Activated T-helper 17 cell treated with anti-CD3 and anti-CD28 coated beads, Interleukin-2, amount 50 U/mL, for 72 hours (primary cell): Measurements from ENCODE around the gene UBL7. TPM values are rescaled to one million over a fixed set of nuclear protein-coding genes. Genes with fewer than 3 reads are reported as not detected.
A peak's percentile ranks its signal among the peaks of the same experiment; 100 is the strongest.

ENCODE experiments used
- ATAC-seq: fragments of 150-1000 bp; cut with Tn5 transposase; replicated peaks from 2 replicates; pipeline ENCODE4 v1.10.0; 2021; ENCODE audit warnings: mild to moderate bottlenecking, moderate library complexity
- H3K27ac Mint-ChIP-seq: one replicate; pipeline ENCODE4 v1.8.0; 2022; ENCODE audit warnings: mixed read lengths
- H3K27me3 Mint-ChIP-seq: one replicate; pipeline ENCODE4 v1.8.0; 2022; ENCODE audit warnings: mixed read lengths
- H3K36me3 Mint-ChIP-seq: one replicate; pipeline ENCODE4 v1.8.0; 2022; ENCODE audit warnings: low read depth, mild to moderate bottlenecking, mixed read lengths
- H3K4me1 Mint-ChIP-seq: one replicate; pipeline ENCODE4 v1.8.0; 2022; ENCODE audit warnings: mixed read lengths
- H3K4me3 Mint-ChIP-seq: one replicate; pipeline ENCODE4 v1.8.0; 2022; ENCODE audit warnings: mild to moderate bottlenecking, mixed read lengths
- H3K9me3 Mint-ChIP-seq: one replicate; pipeline ENCODE4 v1.8.0; 2022; ENCODE audit warnings: mixed read lengths
- total RNA-seq, 2 donors: library from RNA; stranded (reverse); gene quantifications; one replicate each; pipeline ENCODE4 v1.2.3, GENCODE V29; 2022

UBL7 gene
- total RNA-seq, 2 donors from 2014 or later: 38.0 to 52.6 TPM

DNA sequence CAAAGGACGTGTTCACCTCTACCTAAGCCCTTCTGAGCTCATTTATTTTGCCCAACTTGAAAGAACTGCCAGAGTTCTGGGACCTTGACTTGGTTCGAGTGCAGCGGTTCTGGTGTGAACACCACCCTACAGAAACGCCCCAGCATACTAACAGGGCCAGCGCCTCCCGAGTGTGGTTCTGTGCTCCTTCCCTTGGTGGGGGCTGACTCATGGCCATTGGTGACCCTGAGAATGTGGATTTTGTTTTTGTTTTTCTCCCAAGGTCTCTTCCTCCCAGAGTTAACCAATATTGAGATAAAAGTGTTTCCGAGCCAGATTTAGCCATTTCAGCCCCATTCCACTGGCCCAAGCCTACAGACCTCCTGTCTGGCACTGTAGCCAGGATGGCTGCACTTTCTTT, 55.1 kb downstream of the UBL7 start:
- no peak overlapping the region for H3K27ac Mint-ChIP-seq
- H3K4me1 Mint-ChIP-seq: peaks cover 37% of the 10 kb centered on the region
- peaks cover 10% of the 10 kb centered on the region for H3K36me3 Mint-ChIP-seq
- no peak overlapping the region for H3K4me3 Mint-ChIP-seq
- no peaks in the 10 kb centered on the region for H3K9me3 Mint-ChIP-seq
- no peak for ATAC-seq
- no peaks in the 10 kb centered on the region for H3K27me3 Mint-ChIP-seq

DNA sequence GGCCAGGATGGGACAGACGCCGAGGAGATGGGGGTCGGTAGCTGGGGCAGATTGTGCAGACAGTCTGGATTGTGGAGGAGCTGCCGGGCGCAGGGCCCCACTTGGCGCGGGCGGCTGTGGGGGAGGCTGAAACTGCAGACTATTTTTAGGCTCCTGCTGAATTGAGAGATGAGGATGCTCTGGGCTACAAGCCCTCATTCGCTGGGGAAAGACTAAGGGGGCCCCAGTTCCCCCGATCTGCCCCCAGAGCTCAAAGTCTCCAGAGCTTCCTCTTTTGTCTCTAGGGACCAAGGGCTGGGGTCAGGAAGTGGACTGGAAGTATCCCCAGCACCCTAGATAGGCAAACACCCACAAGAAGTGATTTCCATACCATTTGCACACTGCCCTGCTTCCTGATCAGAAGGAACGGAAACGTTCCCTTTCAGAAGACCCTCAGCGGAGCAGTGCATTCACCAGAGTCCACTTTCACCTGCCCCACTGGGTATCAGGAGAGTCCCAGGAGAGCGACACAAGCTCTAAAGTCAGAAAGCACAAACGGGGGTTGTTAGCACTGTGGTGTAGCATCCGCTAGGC, 56.9 kb downstream of the UBL7 start:
- Mint-ChIP-seq H3K4me3 (peak overlapping the region; percentile 67), H3K9me3 (no peaks in the 10 kb centered on the region), H3K27me3 (no peaks in the 10 kb centered on the region), H3K4me1 (peaks cover 47% of the 10 kb centered on the region), H3K27ac (peak overlapping the region; percentile 83), H3K36me3 (no peaks in the 10 kb centered on the region)
- ATAC-seq: no peak

DNA sequence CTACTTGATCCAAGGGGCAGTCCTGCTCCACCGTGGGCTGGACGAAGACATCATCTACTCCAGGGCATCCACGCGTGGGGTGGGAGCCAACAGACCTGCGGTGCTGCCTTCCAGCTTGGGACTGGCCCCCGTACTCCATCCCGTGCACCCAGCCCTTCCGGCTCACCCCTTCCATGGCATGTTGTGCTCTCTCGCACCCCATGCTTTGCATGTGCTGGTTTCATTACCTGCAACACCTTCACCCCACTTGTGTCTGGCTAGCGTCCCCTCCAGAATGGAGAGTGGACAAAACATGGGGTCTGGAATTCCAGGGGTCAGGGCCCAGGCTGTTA, 57.4 kb downstream of the UBL7 start:
- peak overlapping the region; percentile 83 for H3K27ac Mint-ChIP-seq
- peaks cover 45% of the 10 kb centered on the region for H3K4me1 Mint-ChIP-seq
- ATAC-seq: no peak
- no peaks in the 10 kb centered on the region for H3K9me3 Mint-ChIP-seq
- H3K4me3 Mint-ChIP-seq: peak overlapping the region; percentile 67
- H3K27me3 Mint-ChIP-seq: no peaks in the 10 kb centered on the region
- no peaks in the 10 kb centered on the region for H3K36me3 Mint-ChIP-seq

DNA sequence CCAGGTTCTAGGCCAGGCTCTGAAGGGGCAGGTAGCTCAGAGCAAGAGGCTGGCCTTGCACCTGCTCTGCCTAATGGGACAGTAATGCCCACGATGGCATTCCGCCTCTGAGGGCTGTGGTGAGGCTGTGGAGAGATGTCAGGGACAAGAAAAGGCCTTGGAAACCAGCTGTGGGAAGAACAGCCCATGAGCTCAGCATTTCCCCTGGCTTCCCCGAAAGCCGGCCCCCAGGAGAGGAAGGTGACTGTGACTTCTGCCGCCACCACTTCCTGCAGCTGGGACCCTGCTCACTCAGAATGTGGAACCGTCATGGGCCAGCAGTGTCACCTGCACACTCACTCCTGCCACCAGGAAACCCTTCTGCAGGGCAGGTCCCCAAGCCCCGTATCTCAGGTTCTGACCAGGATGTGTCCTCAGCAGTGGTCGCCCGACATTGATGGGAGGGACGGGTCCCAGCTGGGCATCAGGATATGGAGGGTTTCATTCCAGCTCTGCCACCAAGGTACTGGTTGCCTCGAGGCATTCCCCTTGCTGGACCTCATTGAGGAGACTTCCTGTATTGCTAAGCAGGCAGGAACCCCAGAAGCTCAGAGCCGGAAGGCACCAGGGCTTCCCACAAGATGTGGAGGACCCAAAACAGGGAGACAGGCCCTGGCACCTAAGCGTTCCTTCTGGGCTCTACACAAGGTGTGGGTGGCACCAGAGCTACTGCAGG, 57.9 kb downstream of the UBL7 start:
- H3K9me3 Mint-ChIP-seq: no peaks in the 10 kb centered on the region
- peak; percentile 87 for ATAC-seq

DNA sequence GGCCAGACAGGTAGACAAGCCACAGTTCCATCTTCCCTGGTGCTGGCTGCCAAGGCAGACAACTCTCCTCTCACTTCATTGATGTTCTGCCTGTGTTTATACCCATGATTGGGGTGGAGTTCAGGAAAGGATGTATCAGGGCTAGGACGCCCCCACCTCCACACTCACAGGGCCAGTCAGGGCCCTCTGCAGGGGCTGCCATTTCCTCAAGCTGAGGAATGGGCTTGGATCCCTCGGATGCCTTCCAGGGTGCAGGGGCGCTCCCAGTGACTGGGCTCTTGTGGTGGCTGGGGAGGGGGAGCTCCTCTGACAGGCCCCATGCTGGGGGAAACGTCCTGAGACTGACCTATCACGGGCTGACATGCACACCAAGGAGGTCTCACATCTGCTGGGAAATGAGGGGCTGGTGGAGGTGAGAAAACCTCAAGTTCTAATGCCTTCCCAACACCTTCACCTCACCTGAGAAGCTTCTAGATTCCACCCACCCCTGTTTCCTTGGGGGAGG, 58.6 kb downstream of the UBL7 start:
- peak overlapping the region; percentile 67 for H3K4me3 Mint-ChIP-seq
- peak overlapping the region; percentile 83 for H3K27ac Mint-ChIP-seq
- ATAC-seq: peak; percentile 0
- no peaks in the 10 kb centered on the region for H3K9me3 Mint-ChIP-seq
- H3K36me3 Mint-ChIP-seq: no peaks in the 10 kb centered on the region
- H3K4me1 Mint-ChIP-seq: peaks cover 50% of the 10 kb centered on the region
- no peaks in the 10 kb centered on the region for H3K27me3 Mint-ChIP-seq

More for the DNA sequence above, 57.9 kb downstream of the UBL7 start:
- Mint-ChIP-seq H3K4me1 (peaks cover 44% of the 10 kb centered on the region), H3K27ac (peak overlapping the region; percentile 83), H3K4me3 (peak overlapping the region; percentile 67), H3K27me3 (no peaks in the 10 kb centered on the region), H3K36me3 (no peaks in the 10 kb centered on the region)

DNA sequence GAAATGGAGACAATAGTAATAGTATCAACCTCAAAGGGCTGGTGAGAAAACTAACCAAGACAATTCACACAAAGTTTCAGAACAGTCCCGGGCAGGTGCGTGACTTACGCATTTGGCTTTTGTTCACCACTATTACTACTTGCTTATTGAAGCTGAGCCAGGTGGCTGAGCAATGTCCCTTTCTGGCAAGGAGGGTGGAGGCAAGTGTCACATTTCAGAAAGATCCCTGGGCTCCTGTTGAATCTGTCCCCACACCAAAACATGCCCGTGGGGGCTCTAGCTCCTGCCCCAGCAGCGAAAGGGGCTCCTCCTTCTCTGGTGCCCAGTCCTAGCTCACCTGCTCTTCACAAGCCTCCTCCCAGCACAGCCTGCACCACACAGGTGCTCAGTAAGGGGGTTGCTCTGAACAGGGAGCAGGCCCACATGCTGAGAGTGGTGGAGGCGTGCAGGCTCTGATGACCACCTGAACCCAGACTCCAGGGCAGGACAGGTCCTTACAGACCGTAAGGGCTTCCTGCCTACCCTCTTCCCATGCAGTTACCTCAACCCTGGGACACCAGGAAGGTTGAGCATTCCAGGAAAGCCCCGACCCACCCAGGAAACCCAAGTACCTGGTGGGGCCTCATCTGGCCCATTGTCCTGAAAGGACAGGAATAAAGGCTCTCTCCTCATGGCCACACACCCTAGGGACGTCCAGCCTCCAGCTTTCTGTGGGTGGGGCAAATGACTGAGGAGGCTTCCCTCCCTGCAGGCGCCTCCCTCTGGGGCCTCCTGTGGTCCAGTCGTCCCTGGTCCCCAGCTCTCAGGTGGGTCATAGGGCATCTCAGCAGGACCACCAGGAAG, 59.8 kb downstream of the UBL7 start:
- Mint-ChIP-seq H3K36me3 (no peaks in the 10 kb centered on the region), H3K9me3 (no peaks in the 10 kb centered on the region), H3K4me3 (peak overlapping the region; percentile 67), H3K27ac (peak overlapping the region; percentile 83), H3K4me1 (peaks cover 62% of the 10 kb centered on the region), H3K27me3 (no peaks in the 10 kb centered on the region)
- ATAC-seq: peak; percentile 16

DNA sequence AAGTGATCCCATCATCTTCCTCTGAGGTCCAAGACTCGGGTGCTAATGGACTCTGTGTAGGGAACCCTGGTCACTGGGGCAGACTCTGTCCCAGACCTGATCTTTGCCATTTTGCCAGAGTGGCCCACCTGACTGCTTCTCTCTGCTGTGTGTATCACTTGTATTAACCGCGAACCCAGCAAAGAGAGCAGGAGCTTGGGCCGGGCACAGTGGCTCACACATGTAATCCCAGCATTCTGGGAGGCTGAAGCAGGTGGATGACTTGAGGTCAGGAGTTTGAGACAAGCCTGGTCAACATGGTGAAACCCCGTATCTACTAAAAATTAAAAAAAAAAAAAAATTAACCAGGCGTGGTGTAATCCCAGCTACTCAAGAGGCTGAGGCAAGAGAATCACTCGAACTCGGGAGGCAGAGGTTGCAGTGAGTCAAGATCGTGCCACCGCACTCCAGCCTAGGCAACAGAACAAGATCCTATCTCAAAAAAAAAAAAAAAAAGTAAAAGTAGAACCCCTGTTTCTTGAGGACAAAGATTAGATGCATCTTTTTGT, 60.6 kb downstream of the UBL7 start:
- H3K27me3 Mint-ChIP-seq: no peaks in the 10 kb centered on the region
- H3K27ac Mint-ChIP-seq: peak overlapping the region; percentile 83
- peak overlapping the region; percentile 67 for H3K4me3 Mint-ChIP-seq
- peak; percentile 11 for ATAC-seq
- H3K4me1 Mint-ChIP-seq: peaks cover 66% of the 10 kb centered on the region
- no peaks in the 10 kb centered on the region for H3K36me3 Mint-ChIP-seq
- no peaks in the 10 kb centered on the region for H3K9me3 Mint-ChIP-seq

DNA sequence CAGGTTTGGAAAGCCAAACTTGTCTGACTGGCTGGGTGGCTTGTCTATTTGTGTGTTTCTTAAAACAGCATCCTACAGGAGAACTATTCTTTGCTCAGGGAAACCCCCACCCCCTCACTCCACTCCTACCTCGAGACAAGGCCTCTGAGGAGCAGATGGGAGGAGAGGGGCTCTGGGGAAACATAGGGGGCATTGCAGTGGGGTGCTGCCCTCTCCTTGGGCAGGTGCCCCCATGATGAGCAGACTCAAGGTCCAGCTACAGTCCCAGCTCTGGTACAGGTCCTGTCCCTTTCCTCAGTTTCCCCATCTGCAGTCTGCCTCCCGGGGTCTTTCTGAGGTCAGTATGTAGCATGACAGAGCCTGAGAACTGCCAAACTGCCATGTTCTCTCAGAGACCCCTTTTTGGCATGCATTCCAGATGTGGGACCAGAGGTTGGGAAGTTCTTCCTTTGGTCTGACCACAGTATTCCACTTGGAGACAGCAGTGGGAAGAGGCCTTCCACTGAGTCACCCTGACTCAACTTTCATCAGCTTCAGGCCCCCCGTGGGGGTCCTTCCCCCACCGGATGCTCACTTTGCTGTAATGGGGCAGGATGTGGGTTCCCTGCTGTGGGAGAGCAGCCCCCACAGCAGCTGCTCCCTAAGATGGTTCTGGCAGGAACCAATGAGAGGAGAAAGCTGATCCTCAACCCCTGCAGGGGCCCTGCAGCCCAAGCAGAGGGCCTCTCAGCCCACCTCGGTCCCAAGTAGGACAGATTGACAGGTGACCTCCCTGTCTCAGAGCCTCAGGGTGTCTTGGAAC, 61.2 kb downstream of the UBL7 start:
- peak overlapping the region; percentile 83 for H3K27ac Mint-ChIP-seq
- peak overlapping the region; percentile 67 for H3K4me3 Mint-ChIP-seq
- peaks cover 66% of the 10 kb centered on the region for H3K4me1 Mint-ChIP-seq
- no peak for ATAC-seq
- H3K27me3 Mint-ChIP-seq: no peaks in the 10 kb centered on the region
- no peaks in the 10 kb centered on the region for H3K36me3 Mint-ChIP-seq
- H3K9me3 Mint-ChIP-seq: no peaks in the 10 kb centered on the region

DNA sequence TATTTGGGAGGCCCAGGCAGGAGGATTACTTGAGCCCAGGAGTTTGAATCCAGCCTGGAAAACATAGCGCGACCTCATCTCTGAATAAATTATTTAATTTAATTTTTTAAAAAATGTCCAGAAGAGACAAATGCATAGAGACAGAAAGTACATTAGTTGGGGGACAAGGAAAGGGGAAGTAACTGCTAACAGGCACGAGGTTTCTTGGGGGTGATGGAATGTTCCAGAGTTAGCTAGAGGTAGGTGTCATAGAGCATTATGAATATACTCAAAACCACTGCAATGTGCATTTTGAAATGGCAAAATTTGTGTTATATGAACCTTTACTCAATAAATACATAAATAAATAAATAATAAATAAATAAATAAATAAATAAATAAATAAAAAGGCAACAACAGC, 61.9 kb downstream of the UBL7 start:
- no peaks in the 10 kb centered on the region for H3K27me3 Mint-ChIP-seq
- peaks cover 64% of the 10 kb centered on the region for H3K4me1 Mint-ChIP-seq
- H3K4me3 Mint-ChIP-seq: peak overlapping the region; percentile 67
- no peaks in the 10 kb centered on the region for H3K36me3 Mint-ChIP-seq
- no peak for ATAC-seq
- H3K9me3 Mint-ChIP-seq: no peaks in the 10 kb centered on the region
- H3K27ac Mint-ChIP-seq: peak overlapping the region; percentile 83

DNA sequence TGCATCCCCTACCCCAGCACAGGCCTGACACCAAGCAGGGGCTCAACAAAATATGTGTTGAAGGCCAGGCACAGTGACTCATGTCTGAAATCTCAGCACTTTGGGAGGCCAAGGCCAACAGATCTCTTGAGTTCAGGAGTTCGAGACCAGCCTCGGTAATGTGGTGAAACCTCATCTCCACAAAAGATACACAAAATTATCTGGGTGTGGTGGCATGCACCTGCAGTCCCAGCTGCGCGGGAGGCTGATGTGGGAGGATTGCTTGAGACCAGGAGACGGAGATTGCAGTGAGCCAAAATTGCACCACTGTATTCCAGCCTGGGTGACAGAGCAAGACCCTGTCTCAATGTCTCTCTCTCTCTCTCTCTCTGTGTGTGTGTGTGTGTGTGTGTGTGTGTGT, 62.8 kb downstream of the UBL7 start:
- no peak for ATAC-seq
- Mint-ChIP-seq H3K36me3 (no peaks in the 10 kb centered on the region), H3K4me1 (peaks cover 55% of the 10 kb centered on the region), H3K4me3 (peak overlapping the region; percentile 67), H3K9me3 (no peaks in the 10 kb centered on the region), H3K27me3 (no peaks in the 10 kb centered on the region), H3K27ac (peak overlapping the region; percentile 86)

DNA sequence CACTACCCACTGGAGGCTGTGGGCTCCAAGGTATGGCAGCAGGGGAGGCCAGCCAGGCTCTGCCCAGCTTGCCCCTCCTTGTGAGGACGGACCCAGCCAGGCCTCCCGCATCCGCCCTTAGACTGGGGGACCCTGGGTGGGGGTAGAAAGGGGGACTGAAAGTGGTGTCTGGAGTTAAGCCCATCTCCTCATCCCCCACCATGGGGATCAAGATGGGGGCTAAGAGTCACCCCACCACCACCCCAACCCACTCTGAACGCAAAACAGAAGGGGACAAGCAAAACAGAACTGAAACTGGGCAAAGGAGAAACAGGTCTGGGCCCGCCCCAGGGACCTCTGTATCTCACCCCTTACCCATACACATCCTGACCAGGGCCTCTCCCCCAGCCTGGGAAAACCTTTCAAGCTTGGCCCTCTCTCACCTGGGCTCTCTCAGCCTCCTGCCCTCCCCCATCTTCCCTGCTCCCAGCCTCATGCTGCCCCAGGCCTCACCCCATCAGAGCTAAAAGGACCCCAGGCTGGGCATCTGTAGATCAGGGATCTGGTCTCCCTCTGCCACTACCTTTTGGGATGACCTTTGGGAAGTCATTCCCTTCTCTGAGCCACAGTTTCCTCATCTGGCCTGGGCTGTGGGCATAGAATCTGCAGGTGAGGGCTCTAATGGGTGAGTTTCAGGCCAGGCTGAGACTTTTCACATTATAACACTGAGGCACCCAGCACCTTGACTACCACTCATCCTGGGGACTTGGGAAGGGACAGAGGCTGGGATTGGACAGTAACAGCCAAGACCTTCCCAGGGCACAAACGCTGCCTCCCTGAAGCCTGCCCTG, 63.5 kb downstream of the UBL7 start:
- H3K27me3 Mint-ChIP-seq: no peaks in the 10 kb centered on the region
- peaks cover 54% of the 10 kb centered on the region for H3K4me1 Mint-ChIP-seq
- no peaks in the 10 kb centered on the region for H3K36me3 Mint-ChIP-seq
- no peaks in the 10 kb centered on the region for H3K9me3 Mint-ChIP-seq
- no peak for ATAC-seq
- peak overlapping the region; percentile 67 for H3K4me3 Mint-ChIP-seq
- peak overlapping the region; percentile 86 for H3K27ac Mint-ChIP-seq

DNA sequence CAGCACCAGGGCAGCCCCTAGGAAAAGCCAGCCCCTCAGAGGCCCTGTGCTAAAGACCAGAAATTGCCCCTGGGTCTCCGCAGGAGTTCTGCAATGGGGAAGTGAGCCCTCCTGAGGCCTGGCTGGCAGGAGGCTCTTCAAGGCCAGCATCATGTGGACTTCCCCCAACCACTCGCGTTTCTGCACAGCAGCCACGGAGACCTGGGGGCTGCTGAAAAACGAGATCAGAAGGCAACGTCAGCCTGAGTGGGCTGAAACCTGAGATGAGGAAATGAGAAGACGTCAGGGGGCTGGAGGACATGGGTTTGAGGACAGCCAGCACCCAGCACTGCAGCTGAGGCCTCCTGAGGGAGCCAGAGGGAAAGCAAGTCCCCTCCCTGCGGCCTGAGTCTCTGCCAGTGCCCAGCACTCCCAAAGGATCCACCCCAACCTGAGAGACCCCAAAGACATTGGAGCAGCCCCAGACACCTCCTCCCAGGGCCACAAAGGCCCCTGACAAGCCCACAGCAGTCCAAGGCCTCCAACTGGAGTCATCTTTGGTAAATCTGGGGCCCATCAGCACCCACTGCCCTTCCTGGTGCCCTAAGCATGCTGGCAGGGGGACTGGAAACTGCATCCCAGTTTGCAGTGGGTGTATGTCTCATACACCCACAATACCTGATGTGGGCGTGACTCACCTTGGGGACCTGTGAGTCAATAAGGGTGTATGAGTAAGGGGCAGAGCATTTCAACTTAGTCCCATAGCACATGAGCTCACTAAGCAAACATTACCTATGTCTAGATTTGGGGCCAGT, 64.3 kb downstream of the UBL7 start:
- peak overlapping the region; percentile 67 for H3K4me3 Mint-ChIP-seq
- peaks cover 54% of the 10 kb centered on the region for H3K4me1 Mint-ChIP-seq
- no peaks in the 10 kb centered on the region for H3K9me3 Mint-ChIP-seq
- H3K27me3 Mint-ChIP-seq: no peaks in the 10 kb centered on the region
- H3K27ac Mint-ChIP-seq: peak overlapping the region; percentile 86
- peak; percentile 77 for ATAC-seq
- no peaks in the 10 kb centered on the region for H3K36me3 Mint-ChIP-seq

DNA sequence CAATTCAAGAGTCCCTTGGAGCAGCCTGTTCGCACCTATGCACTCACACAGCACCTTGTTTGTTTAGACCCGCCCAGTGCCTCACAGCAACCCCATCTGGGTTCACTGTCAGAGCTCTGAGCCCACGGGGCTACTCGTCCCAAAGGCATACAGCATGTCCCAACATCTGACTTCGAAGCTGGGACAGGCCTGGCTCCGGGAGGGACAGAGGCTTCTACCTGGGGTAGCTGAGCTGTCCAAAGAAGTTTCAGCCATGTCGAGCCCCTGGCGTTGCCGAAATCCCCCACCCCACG, 64.9 kb downstream of the UBL7 start:
- H3K36me3 Mint-ChIP-seq: no peaks in the 10 kb centered on the region
- H3K27me3 Mint-ChIP-seq: no peaks in the 10 kb centered on the region
- no peak for ATAC-seq
- H3K27ac Mint-ChIP-seq: peak overlapping the region; percentile 86
- H3K4me1 Mint-ChIP-seq: peaks cover 54% of the 10 kb centered on the region
- peak overlapping the region; percentile 67 for H3K4me3 Mint-ChIP-seq
- no peaks in the 10 kb centered on the region for H3K9me3 Mint-ChIP-seq
